ENCODE data around the gene TADA2B.

DNA sequence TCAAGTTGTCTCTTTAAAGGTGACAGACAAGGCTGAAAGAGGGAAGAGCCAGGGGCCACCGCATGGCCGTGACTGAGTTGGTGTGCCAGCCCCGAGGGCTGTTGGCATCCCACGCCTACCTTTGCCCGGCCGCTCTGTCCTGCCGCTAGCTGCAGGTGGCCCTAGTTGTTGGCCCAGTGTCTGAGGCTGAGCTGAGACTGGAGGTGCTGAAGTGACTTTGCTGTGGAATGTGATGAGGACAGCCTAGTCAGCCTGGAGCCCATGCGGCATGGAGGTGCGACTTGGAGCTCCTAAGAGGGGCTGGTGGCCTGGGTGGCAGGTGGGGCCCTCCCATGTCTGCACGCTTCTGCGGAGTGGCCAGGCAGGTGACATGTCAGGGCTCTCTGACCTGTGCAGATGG lies 6.6 kb downstream of the TADA2B start:
- TF ChIP-seq, protein P1, sequence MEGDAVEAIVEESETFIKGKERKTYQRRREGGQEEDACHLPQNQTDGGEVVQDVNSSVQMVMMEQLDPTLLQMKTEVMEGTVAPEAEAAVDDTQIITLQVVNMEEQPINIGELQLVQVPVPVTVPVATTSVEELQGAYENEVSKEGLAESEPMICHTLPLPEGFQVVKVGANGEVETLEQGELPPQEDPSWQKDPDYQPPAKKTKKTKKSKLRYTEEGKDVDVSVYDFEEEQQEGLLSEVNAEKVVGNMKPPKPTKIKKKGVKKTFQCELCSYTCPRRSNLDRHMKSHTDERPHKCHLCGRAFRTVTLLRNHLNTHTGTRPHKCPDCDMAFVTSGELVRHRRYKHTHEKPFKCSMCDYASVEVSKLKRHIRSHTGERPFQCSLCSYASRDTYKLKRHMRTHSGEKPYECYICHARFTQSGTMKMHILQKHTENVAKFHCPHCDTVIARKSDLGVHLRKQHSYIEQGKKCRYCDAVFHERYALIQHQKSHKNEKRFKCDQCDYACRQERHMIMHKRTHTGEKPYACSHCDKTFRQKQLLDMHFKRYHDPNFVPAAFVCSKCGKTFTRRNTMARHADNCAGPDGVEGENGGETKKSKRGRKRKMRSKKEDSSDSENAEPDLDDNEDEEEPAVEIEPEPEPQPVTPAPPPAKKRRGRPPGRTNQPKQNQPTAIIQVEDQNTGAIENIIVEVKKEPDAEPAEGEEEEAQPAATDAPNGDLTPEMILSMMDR (IDR thresholded peaks at IDR 0.05; ENCODE audit: insufficient read depth, low read depth, low read length) = no peak
- TF ChIP-seq EZH2 (IDR thresholded peaks at IDR 0.05; ENCODE audit: insufficient read depth, low read length) = no peak

All from astrocyte (in vitro differentiated cells and primary cell).